D721Med (cell line): Measurements from ENCODE around the gene LRRC58.

Experiments used
- DNase-seq: peaks from one replicate; pipeline ENCODE4 v3.0.0; 2011; ENCODE audit warnings: low spot score; ENCODE audit not compliant: insufficient read length
- FAIRE-seq: peaks from 2 replicates; lab custom pipeline; 2011; peaks lifted over from hg19 to GRCh38; lab: Jason Lieb, UNC
- CTCF ChIP-seq: IDR thresholded peaks from 2 replicates; pipeline ENCODE4 v1.5.1; 2012; ENCODE audit warnings: mild to moderate bottlenecking, control low read depth; ENCODE audit not compliant: insufficient read depth; ENCODE audit errors: missing control alignments

Gene LRRC58

GRCh38 chr3:120370463-120370862 is 21.3 kb upstream of the LRRC58 start:
- FAIRE-seq (no peak), DNase-seq (no peak)
- TF ChIP-seq CTCF = no peak

GRCh38 chr3:120369037-120369467 is 19.9 kb upstream of the LRRC58 start:
- FAIRE-seq (no peak), DNase-seq (no peak)
- no peak for TF ChIP-seq CTCF

GRCh38 chr3:120368172-120368571 is 19.0 kb upstream of the LRRC58 start:
- no peak for DNase-seq
- TF ChIP-seq CTCF = no peak
- FAIRE-seq = no peak

- FAIRE-seq (no peak), DNase-seq (no peak)
- no peak for TF ChIP-seq CTCF
Measured at GRCh38 chr3:120364821-120365220, 15.7 kb upstream of the LRRC58 start.

- no peak for TF ChIP-seq CTCF
- FAIRE-seq = no peak
- DNase-seq = no peak
Measured at GRCh38 chr3:120364101-120364500, 14.9 kb upstream of the LRRC58 start.

- TF ChIP-seq CTCF = peak; percentile 21
- FAIRE-seq = no peak
- DNase-seq = no peak
Measured at GRCh38 chr3:120357807-120358206, 8.7 kb upstream of the LRRC58 start.

- no peak for TF ChIP-seq CTCF
- DNase-seq = no peak
- FAIRE-seq = no peak
Measured at GRCh38 chr3:120355486-120355885, 6.3 kb upstream of the LRRC58 start.
